Lower lobe of right lung (tissue), 2 donors: Measurements from ENCODE around the gene PELI2. TPM values are rescaled to one million over a fixed set of nuclear protein-coding genes. Genes with fewer than 3 reads are reported as not detected.

ENCODE experiments used
- ATAC-seq, 2 donors: fragments of 200-7000 bp; cut with Tn5 transposase; one replicate each; pipeline ENCODE4 v1.9.1; 2020 to 2022; ENCODE audit warnings: mild to moderate bottlenecking in 2 of 2, moderate library complexity in 2 of 2
- DNase-seq: peaks from one replicate; pipeline ENCODE4 v3.0.0-alpha.2; 2020
- H3K27ac ChIP-seq: fragments of 200-600 bp; one replicate; pipeline ENCODE4 v1.8.0; 2022
- H3K27me3 ChIP-seq: fragments of 200-600 bp; one replicate; pipeline ENCODE4 v1.8.0; 2022; ENCODE audit warnings: low read depth
- H3K36me3 ChIP-seq: fragments of 200-600 bp; one replicate; pipeline ENCODE4 v1.8.0; 2022; ENCODE audit warnings: mild to moderate bottlenecking
- H3K4me1 ChIP-seq: fragments of 200-600 bp; one replicate; pipeline ENCODE4 v1.8.0; 2022
- H3K4me3 ChIP-seq: fragments of 200-600 bp; one replicate; pipeline ENCODE4 v1.8.0; 2022; ENCODE audit warnings: mild to moderate bottlenecking
- H3K9me3 ChIP-seq: fragments of 200-600 bp; one replicate; pipeline ENCODE4 v1.8.0; 2022
- intact Hi-C: fragments of 100-400 bp; cut with DNase I; formaldehyde crosslinking; loops from one replicate; pipeline ENCODE4 v1.11.0; 2022
- total RNA-seq: library from RNA; stranded (reverse); fragmentation: NEBNext Ultra II Directional; extraction: Animal tissue kit (Norgen Biotek cat#: 25700); gene quantifications from one replicate; pipeline ENCODE4 v1.2.1, GENCODE V29; 2021
- TF ChIP-seq, protein P1 (sequence below): fragments of 200-600 bp; IDR thresholded peaks from one replicate; pipeline ENCODE4 v1.8.0; 2022; ENCODE audit warnings: antibody characterized with exemption, mild to moderate bottlenecking
- donor health status: DM: no; HTN: yes; CAD: no; lungs with severe emphysema.

Gene PELI2
- total RNA-seq, 1 donor from 2014 or later = 22.2 TPM

DNA sequence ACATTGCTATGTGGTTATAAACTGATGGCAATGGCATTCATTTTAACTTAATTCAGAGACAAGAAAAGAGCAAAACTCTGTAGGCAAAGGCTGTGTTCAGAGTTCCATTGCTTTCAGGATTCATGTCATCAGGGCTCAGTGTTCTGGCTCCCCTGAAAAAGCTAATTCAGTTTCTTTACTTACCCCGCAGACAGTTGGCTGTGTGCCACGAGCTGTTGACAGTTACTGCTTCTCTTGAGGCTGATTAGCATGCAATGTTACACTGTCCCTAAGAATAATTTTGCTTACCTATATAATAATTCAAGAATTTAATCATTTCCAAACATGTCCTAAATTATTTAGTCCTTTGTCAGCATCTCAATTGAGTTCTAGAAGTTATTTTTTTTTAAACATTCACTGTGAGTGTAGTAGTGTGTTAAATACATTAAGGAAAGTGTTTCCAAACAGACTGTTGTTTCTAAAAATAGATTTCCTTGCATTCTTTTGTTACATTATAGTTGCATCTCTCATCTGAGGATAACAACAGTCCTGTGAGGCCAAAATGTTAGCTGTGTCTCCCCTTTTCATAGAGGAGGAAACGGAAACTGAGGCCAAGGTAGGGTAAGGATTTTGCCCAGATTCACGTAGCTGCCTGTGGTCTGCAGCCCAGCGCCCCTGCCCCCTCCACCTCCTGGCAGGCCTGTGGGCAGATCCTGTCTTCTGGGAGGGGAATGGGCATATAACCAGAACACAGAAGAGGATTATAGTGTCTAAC, 98.6 kb downstream of the PELI2 start:
- Histone ChIP-seq H3K4me1 (peaks cover 37% of the 10 kb centered on the region), H3K36me3 (no peaks in the 10 kb centered on the region), H3K27me3 (no peaks in the 10 kb centered on the region), H3K4me3 (no peak overlapping the region), H3K9me3 (no peaks in the 10 kb centered on the region), H3K27ac (no peak overlapping the region)
- DNase-seq (peak; percentile 61), ATAC-seq (no peak)
- TF ChIP-seq, protein P1, sequence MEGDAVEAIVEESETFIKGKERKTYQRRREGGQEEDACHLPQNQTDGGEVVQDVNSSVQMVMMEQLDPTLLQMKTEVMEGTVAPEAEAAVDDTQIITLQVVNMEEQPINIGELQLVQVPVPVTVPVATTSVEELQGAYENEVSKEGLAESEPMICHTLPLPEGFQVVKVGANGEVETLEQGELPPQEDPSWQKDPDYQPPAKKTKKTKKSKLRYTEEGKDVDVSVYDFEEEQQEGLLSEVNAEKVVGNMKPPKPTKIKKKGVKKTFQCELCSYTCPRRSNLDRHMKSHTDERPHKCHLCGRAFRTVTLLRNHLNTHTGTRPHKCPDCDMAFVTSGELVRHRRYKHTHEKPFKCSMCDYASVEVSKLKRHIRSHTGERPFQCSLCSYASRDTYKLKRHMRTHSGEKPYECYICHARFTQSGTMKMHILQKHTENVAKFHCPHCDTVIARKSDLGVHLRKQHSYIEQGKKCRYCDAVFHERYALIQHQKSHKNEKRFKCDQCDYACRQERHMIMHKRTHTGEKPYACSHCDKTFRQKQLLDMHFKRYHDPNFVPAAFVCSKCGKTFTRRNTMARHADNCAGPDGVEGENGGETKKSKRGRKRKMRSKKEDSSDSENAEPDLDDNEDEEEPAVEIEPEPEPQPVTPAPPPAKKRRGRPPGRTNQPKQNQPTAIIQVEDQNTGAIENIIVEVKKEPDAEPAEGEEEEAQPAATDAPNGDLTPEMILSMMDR = no peak
- intact Hi-C loops = no loop called here

DNA sequence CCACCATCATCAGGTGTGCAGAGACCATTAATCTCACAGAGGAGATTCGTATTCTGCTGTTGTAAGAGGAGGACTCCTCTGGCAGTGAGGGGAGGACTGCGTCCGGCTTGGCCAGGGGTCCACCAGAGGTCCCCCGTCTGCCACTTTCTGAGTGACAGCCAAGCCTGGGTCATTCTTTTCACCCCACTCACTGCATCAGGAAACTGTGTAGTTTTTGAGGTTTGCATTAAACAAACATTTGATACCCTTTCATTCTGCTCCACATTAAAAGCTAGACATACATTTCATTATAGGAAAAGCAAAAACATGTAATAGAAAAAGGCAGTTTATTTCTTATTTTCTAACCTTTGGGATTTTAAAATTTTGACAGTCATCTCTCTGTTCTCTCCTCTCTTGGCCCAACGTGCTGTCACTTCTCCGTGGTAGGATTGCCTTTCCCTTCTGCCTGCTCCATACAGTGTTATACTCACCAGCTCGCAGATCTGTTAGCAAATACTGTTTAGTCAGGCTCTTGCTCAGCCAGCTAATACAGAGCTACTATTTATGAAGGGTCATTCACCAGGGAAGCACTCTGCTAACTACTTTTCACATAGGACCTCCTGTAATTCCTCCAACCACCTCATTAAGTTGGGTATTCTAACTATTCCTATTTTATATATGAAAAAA, 99.3 kb downstream of the PELI2 start:
- DNase-seq = no peak
- TF ChIP-seq, protein P1 = no peak
- no peak for ATAC-seq
- Histone ChIP-seq H3K27ac (no peak overlapping the region), H3K36me3 (no peaks in the 10 kb centered on the region), H3K27me3 (no peaks in the 10 kb centered on the region), H3K4me1 (peaks cover 37% of the 10 kb centered on the region), H3K4me3 (no peak overlapping the region), H3K9me3 (no peaks in the 10 kb centered on the region)
- intact Hi-C loops = no loop called here

DNA sequence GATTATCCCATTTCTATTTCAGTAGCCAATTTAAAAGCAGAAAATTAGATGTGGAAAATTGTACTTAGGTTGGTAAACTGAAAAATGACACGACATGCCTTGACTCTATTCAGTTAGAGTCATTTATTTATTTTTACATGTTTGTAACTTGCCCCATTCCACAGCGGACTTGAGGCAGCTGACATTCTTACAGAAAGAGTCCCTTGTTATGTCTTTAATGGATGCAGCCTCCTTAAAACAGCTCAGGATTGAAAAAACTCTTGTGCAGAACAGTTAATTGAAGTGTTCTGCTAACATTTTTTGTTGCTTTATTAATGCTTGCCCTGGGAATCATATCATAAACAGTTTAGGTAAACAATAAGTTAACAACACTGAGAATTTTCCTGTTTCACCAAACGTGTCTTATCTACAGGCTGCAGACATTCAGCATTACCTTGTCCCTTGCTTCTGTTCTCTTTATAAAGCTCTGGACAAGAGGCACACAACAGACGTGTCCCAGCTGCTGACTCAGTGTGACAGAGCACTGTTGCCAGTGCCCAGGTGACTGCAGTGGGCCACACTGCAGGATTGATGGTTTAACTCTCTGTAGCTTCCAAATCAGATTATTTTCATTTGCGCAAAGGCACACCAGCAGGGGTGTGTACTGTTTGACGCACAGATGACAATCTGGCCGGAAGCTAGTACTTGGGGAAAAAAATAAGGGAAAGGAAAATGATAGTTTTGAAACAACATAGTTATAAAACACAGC, 101.6 kb downstream of the PELI2 start:
- Histone ChIP-seq H3K36me3 (no peaks in the 10 kb centered on the region), H3K27me3 (no peaks in the 10 kb centered on the region), H3K27ac (no peak overlapping the region), H3K9me3 (no peaks in the 10 kb centered on the region), H3K4me3 (no peak overlapping the region), H3K4me1 (peaks cover 37% of the 10 kb centered on the region)
- intact Hi-C loops = no loop called here
- ATAC-seq (peak in 1 of 2 donors; percentile 32), DNase-seq (no peak)
- TF ChIP-seq, protein P1 = no peak

DNA sequence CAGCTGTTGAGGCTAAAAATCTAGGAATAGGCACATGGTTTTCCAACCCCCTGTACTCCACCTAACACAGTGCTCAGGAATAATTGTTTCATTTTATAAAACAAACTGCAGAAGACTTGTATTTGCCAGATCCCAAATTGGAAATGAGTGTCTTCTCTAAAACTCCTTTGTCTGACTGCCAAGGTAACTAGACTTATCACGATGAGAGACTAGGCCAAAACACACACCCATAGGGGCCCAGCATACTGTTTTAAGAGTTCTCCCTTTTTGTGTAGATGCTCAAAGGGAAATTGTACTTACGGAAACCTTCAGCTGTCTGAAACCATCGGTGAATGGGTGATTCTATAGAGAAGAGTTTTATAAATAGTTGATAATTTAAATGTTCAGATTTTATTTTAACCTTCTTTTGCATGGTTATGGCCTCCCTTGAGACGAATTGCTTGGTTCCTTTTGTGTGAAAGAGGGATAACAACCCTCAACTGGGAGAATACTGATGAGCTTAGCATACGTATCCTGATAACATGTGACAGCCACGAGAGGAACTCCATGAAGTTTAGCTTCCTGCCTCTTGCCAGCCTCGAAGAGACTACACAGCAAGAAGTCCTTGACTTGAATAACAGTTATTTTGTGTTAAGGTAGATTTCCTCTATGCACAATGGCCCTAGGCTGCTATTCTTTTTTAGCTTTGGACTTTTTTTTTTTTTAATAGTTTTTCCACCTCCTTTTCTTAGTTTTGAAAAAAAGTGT, 103.3 kb downstream of the PELI2 start:
- intact Hi-C loops = no loop called here
- TF ChIP-seq, protein P1 = no peak
- Histone ChIP-seq H3K27ac (no peak overlapping the region), H3K27me3 (no peaks in the 10 kb centered on the region), H3K9me3 (no peaks in the 10 kb centered on the region), H3K4me1 (peaks cover 34% of the 10 kb centered on the region), H3K4me3 (no peak overlapping the region), H3K36me3 (peaks cover 4% of the 10 kb centered on the region)
- ATAC-seq (no peak), DNase-seq (no peak)

DNA sequence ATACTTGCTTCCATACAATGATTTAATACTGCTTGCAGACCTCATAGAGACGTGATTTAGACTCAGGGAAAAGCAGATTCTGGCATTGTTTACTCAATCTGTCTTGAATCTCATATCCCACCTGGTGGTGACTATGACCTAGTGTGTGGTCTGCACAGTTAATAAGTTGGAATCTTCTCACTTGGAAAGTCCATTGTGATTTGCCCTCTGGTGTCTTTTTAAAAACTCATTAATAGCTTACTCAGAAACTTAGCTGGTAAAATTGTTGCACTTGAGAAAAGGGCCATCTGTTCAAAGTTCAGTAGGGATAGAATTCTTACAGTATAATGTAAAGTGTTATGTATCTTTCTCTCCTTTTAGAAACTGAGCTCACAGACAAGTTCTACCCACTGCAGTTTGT, 106.0 kb downstream of the PELI2 start:
- intact Hi-C loops = no loop called here
- Histone ChIP-seq H3K4me1 (peaks cover 19% of the 10 kb centered on the region), H3K36me3 (peaks cover 4% of the 10 kb centered on the region), H3K27ac (no peak overlapping the region), H3K27me3 (no peaks in the 10 kb centered on the region), H3K9me3 (no peaks in the 10 kb centered on the region), H3K4me3 (no peak overlapping the region)
- ATAC-seq = no peak
- DNase-seq = no peak
- TF ChIP-seq, protein P1 = no peak
